HepG2 (cell line): ENCODE results near the gene KATNAL2. TPM values are rescaled to one million over a fixed set of nuclear protein-coding genes. Genes with fewer than 3 reads are reported as not detected.

Experiments
- ATAC-seq: fragments of 200-7000 bp; cut with Tn5 transposase; 3 replicates; pipeline ENCODE4 v1.9.1; 2020; ENCODE audit warnings: mild to moderate bottlenecking, moderate library complexity
- BruUV-seq: library from RNA; stranded (reverse); fragments of 400-500 nt; replicated peaks from 2 replicates; lab custom pipeline; 2021; lab: Mats Ljungman, UMichigan
- CTCF ChIA-PET: fragments of 300-600 bp; formaldehyde crosslinking; extraction: SDS; loops from one replicate; lab custom pipeline; 2021; ENCODE audit warnings: low total read pairs, inconsistent platforms, low intra/inter-chr PET ratio; lab: Yijun Ruan, JAX
- POLR2A ChIA-PET: fragments of 350-600 bp; sonication (Branson Sonifier 250); formaldehyde crosslinking; loops from one replicate; lab custom pipeline; 2020; ENCODE audit warnings: antibody characterized with exemption, inconsistent platforms; lab: Yijun Ruan, JAX
- DNase-seq: peaks from one replicate; pipeline ENCODE4 v3.0.0-alpha.2; 2015; ENCODE audit warnings: low spot score
- FAIRE-seq: peaks from 3 replicates; lab custom pipeline; 2011; peaks lifted over from hg19 to GRCh38; lab: Jason Lieb, UNC
- H2AFZ ChIP-seq: one replicate; pipeline ENCODE4 v1.6.1; 2011; ENCODE audit warnings: low read length, inconsistent platforms
- H3K27ac ChIP-seq: fragments of 300-600 bp; 3 replicates; pipeline ENCODE4 v1.8.0; 2011; ENCODE audit warnings: mixed run types, mild to moderate bottlenecking, mixed read lengths, low read length, inconsistent platforms; ENCODE audit not compliant: insufficient read depth; ENCODE audit errors: extremely low read length
- H3K27me3 ChIP-seq, 2 experiments: fragments of 200-600 bp in 1 of 2; 2 replicates in 1 of 2; 3 replicates in 1 of 2; pipeline versions ENCODE4 v1.6.0 to v1.8.0; 2011; ENCODE audit warnings: low read length in 2 of 2, mild to moderate bottlenecking in 2 of 2, moderate library complexity in 2 of 2, inconsistent platforms in 1 of 2; ENCODE audit not compliant: insufficient read depth in 2 of 2, control insufficient read depth in 1 of 2
- H3K36me3 ChIP-seq, 2 experiments: fragments of 200-600 bp in 1 of 2; replicated peaks in 1 of 2; 2 replicates in 1 of 2; 3 replicates in 1 of 2; pipeline versions ENCODE4 v1.5.1 to v1.8.0; 2011; ENCODE audit warnings: low read length in 2 of 2, inconsistent platforms in 1 of 2; ENCODE audit not compliant: insufficient read depth in 2 of 2, control insufficient read depth in 1 of 2
- H3K4me1 ChIP-seq: 2 replicates; pipeline ENCODE4 v1.5.1; 2012; ENCODE audit warnings: low read length, inconsistent platforms; ENCODE audit not compliant: insufficient read depth
- H3K4me2 ChIP-seq: 2 replicates; pipeline ENCODE4 v1.6.0; 2011; ENCODE audit warnings: low read depth, low read length, inconsistent platforms
- H3K4me3 ChIP-seq, 3 experiments: fragments of 200-600 bp in 1 of 3; sonication (generic), shearing (Covaris generic) in 1 of 3; replicated peaks in 1 of 3; 2 replicates each; pipeline ENCODE4 v1.5.1; 2011 to 2016; ENCODE audit warnings: low read length in 3 of 3, inconsistent platforms in 2 of 3, low read depth in 2 of 3, mild to moderate bottlenecking in 2 of 3, control low read depth in 1 of 3, mixed read lengths in 1 of 3; ENCODE audit not compliant: insufficient read depth in 1 of 3
- H3K79me2 ChIP-seq: one replicate; pipeline ENCODE4 v1.6.1; 2011; ENCODE audit warnings: low read length, inconsistent platforms; ENCODE audit not compliant: insufficient read depth
- H3K9ac ChIP-seq: 2 replicates; pipeline ENCODE4 v1.6.0; 2011; ENCODE audit warnings: mild to moderate bottlenecking, low read depth, low read length, inconsistent platforms; ENCODE audit not compliant: insufficient read depth
- H3K9me3 ChIP-seq: 2 replicates; pipeline ENCODE4 v1.5.1; 2012; ENCODE audit warnings: mild to moderate bottlenecking, low read length
- H4K20me1 ChIP-seq: 2 replicates; pipeline ENCODE4 v1.6.0; 2011; ENCODE audit warnings: inconsistent platforms, mild to moderate bottlenecking, low read length, moderate library complexity; ENCODE audit not compliant: insufficient read depth
- ARNTL ChIP-seq: sonication (generic); formaldehyde crosslinking; IDR thresholded peaks from 2 replicates; pipeline ENCODE4 v1.4.0; 2020; ENCODE audit warnings: mild to moderate bottlenecking, missing genetic modification reagents
- HDAC2 ChIP-seq: sonication (generic); formaldehyde crosslinking; IDR thresholded peaks from 2 replicates; pipeline ENCODE4 v1.4.0; 2020; ENCODE audit warnings: missing genetic modification reagents
- KDM1A ChIP-seq: IDR thresholded peaks from 2 replicates; pipeline ENCODE4 v1.6.1; 2016; ENCODE audit warnings: missing compliant biosample characterization
- PLSCR1 ChIP-seq: sonication (generic); formaldehyde crosslinking; IDR thresholded peaks from 2 replicates; pipeline ENCODE4 v1.5.0; 2020; ENCODE audit warnings: missing genetic modification reagents, mild to moderate bottlenecking, borderline replicate concordance
- RFXANK ChIP-seq: IDR thresholded peaks from 2 replicates; pipeline ENCODE4 v1.6.1; 2016
- ZBTB1 ChIP-seq: sonication (generic); formaldehyde crosslinking; IDR thresholded peaks from 2 replicates; pipeline ENCODE4 v1.4.0; 2020; ENCODE audit warnings: missing genetic modification reagents, borderline replicate concordance
- ZBTB3 ChIP-seq: sonication (generic); formaldehyde crosslinking; IDR thresholded peaks from 2 replicates; pipeline ENCODE4 v1.4.0; 2020; ENCODE audit warnings: low read depth, mild to moderate bottlenecking, moderate library complexity, missing genetic modification reagents, borderline replicate concordance
- ZNF207 ChIP-seq: fragments of 450-650 bp; IDR thresholded peaks from 2 replicates; pipeline ENCODE4 v1.6.1; 2016; ENCODE audit warnings: antibody characterized with exemption, borderline replicate concordance
- ZNF629 ChIP-seq: sonication (generic); formaldehyde crosslinking; conservative IDR thresholded peaks from 2 replicates; pipeline ENCODE4 v1.5.0; 2020; ENCODE audit warnings: missing genetic modification reagents
- ZNF780A ChIP-seq: sonication (generic); formaldehyde crosslinking; IDR thresholded peaks from 2 replicates; pipeline ENCODE4 v1.8.0; 2022; ENCODE audit warnings: mild to moderate bottlenecking, missing genetic modification reagents, moderate library complexity
- ZNF879 ChIP-seq: sonication (generic); formaldehyde crosslinking; IDR thresholded peaks from 2 replicates; pipeline ENCODE4 v1.8.1; 2023; ENCODE audit warnings: missing genetic modification reagents
- WGBS: methylation state at CpG from one replicate; pipeline ENCODE4 v1.1.6; 2017; ENCODE audit warnings: low lambda C conversion rate; 5-methylcytosine and 5-hydroxymethylcytosine counted together
- in situ Hi-C: cut with HindIII; loops from 2 replicates; pipeline ENCODE4 v1.10.0; 2017; ENCODE audit warnings: low pct_unique_long_range_greater_than_20kb; ENCODE audit not compliant: extremely low pct_ligation_motif_present
- intact Hi-C: fragments of 100-400 bp; cut with micrococcal nuclease; formaldehyde crosslinking; loops from one replicate; pipeline ENCODE4 v1.10.0; 2022; ENCODE audit not compliant: unreplicated experiment
- polyA plus RNA-seq, 8 experiments: library from polyadenylated mRNA; depleted of rRNA in 3 of 8; stranded (reverse) in 7 of 8; unstranded in 1 of 8; fragments of >200 nt; fragmentation: Illumina TruSeq in 4 of 8; extraction: Trizol in 4 of 8; gene quantifications; 2 replicates each; pipeline versions ENCODE4 v1.2.1 to v1.2.3, GENCODE V29; 2011 to 2016; ENCODE audit warnings: low read depth in 4 of 8, missing spikeins in 1 of 8, mixed read lengths in 1 of 8; ENCODE audit not compliant: insufficient read depth in 1 of 8
- total RNA-seq, 5 experiments: library from RNA; depleted of rRNA; stranded (reverse); fragments of >200 nt; fragmentation: Illumina TruSeq; extraction: Trizol; gene quantifications; 2 replicates each; pipeline ENCODE4 v1.2.3, GENCODE V29; 2016; ENCODE audit warnings: low read depth in 1 of 5

KATNAL2 gene
- total and polyA plus RNA-seq, 2 of the 13 experiments (the other 11 are each of a cell fraction or from before 2014, with no cell fraction given): not detected

DNA sequence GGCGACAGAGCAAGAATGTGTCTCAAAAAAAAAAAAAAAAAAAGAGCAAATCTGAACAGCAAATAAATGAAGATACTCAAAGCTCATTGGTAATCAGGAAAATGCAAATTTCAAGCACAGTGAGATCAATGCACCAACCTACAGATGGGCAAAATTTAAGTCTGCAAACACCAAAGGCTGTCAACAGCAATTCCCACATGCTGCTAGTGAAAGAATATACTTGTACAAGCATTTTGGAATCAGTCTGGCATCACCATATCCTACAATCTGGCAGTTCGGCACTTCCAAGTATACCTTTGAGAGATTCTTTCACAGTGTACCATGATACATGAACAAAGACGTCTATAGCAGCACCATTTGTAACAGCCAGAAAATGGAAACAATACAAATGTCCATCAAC lies 228.8 kb downstream of the KATNAL2 start:
- Histone ChIP-seq H3K9me3 (no peaks in the 10 kb centered on the region), H3K9ac (no peak overlapping the region), H3K36me3 (peaks cover 2 to 3% of the 10 kb centered on the region in 2 experiments; a peak in 1 of 5 replicates), H3K27ac (no peak overlapping the region), H4K20me1 (no peaks in the 10 kb centered on the region; the same call in 1 of the 2 replicates), H2AFZ (no peak overlapping the region), H3K4me1 (peaks cover 42% of the 10 kb centered on the region), H3K4me2 (no peak overlapping the region), H3K27me3 (no peaks in the 10 kb centered on the region; a peak in 1 of 5 replicates), H3K4me3 (no peak overlapping the region), H3K79me2 (peaks cover 68% of the 10 kb centered on the region)
- no peak for FAIRE-seq
- intact Hi-C loops (no loop called here), in situ Hi-C loops (no loop called here)
- ChIA-PET CTCF (no interaction called here), POLR2A (no interaction called here)
- ATAC-seq: no peak
- WGBS: 97% methylated on average over 3 of the region's 3 CpGs
- no peak for DNase-seq
- TF ChIP-seq HDAC2 (CRISPR knock-in tag): no peak
- no peak for TF ChIP-seq RFXANK (CRISPR knock-in tag)
- BruUV-seq: no TSS peak

DNA sequence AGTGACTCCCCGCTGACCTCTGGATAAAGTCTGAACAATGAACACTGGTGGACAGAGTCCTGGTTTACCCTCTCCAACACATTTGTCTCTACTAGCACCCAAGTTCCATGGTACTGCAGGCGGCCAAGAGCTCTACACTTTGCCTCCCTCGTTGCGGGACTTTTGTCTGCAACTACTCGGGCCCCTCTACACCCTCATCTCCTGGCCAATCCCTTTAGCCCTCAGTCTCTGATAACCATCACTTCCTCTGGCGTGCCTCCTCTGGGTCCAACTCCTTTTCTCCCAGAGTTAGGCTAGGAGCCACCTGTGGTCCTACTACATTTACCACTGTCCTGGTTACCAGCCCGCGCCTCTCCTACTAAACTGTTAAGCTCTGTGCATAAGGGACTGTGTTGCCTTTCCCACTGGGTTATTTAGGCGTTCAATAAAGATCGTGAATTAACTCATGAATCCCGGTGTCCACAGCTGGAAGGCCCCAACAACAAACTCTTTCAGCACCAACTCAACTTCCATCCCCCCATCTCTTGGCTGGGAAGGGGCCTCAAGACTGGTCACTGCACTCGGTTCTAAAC lies 232.1 kb downstream of the KATNAL2 start:
- intact Hi-C loops (loop anchor here (1.0 kb wide), 1 partner anchor 26 kb away; no protein-coding TSS in a partner anchor), in situ Hi-C loops (no loop called here)
- Histone ChIP-seq H4K20me1 (no peaks in the 10 kb centered on the region; the same call in 1 of the 2 replicates), H3K4me2 (peak overlapping the region; percentile 92), H3K27ac (peak overlapping the region; percentile 81), H3K79me2 (peaks cover 48% of the 10 kb centered on the region), H3K9ac (peak overlapping the region; percentile 92), H3K36me3 (peaks cover 2 to 7% of the 10 kb centered on the region in 2 experiments; a peak in 2 of 5 replicates), H3K4me1 (peaks cover 40% of the 10 kb centered on the region), H3K9me3 (no peaks in the 10 kb centered on the region), H3K27me3 (no peaks in the 10 kb centered on the region; a peak in 1 of 5 replicates), H3K4me3 (peak overlapping the region; percentile 63 to 87 (median 75)), H2AFZ (no peak overlapping the region)
- ATAC-seq: peak; percentile 50
- ChIA-PET POLR2A (interaction anchor here (0.9 to 2.4 kb wide), 11 partner anchors 9 to 55 kb away, joined by 3 to 9 read pairs (median 3); no protein-coding TSS in a partner anchor), CTCF (no interaction called here)
- DNase-seq: peak; percentile 24
- FAIRE-seq: peak; percentile 48
- no TSS peak for BruUV-seq
- WGBS: 5% methylated on average over 12 of the region's 12 CpGs
- no peak for TF ChIP-seq ZNF629 (CRISPR knock-in tag)
- TF ChIP-seq ARNTL (CRISPR knock-in tag): 0 out of 2 replicates have a peak, but pooled peaks have one; percentile 34
- no peak for TF ChIP-seq ZBTB3 (CRISPR knock-in tag)
- TF ChIP-seq ZNF780A (CRISPR knock-in tag): no peak
- no peak for TF ChIP-seq ZNF207
- no peak for TF ChIP-seq ZNF879 (CRISPR knock-in tag)
- no peak for TF ChIP-seq KDM1A
- TF ChIP-seq ZBTB1 (CRISPR knock-in tag): no peak
- no peak for TF ChIP-seq PLSCR1 (CRISPR knock-in tag)
